HG02642 (cell line): ENCODE results near the gene TMEM231.
"Not testable (repeated sequence)": the region's sequence is repeated elsewhere in the genome, so short reads cannot be mapped to it uniquely, and the experiment has no call there.

Experiments used
- ATAC-seq: cut with Tn5 transposase; IDR thresholded peaks from one replicate; pipeline ENCODE4 v1.9.1; 2021; ENCODE audit warnings: mild to moderate bottlenecking; ENCODE audit not compliant: unreplicated experiment, poor library complexity

TMEM231 gene, protein sequence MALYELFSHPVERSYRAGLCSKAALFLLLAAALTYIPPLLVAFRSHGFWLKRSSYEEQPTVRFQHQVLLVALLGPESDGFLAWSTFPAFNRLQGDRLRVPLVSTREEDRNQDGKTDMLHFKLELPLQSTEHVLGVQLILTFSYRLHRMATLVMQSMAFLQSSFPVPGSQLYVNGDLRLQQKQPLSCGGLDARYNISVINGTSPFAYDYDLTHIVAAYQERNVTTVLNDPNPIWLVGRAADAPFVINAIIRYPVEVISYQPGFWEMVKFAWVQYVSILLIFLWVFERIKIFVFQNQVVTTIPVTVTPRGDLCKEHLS

DNA sequence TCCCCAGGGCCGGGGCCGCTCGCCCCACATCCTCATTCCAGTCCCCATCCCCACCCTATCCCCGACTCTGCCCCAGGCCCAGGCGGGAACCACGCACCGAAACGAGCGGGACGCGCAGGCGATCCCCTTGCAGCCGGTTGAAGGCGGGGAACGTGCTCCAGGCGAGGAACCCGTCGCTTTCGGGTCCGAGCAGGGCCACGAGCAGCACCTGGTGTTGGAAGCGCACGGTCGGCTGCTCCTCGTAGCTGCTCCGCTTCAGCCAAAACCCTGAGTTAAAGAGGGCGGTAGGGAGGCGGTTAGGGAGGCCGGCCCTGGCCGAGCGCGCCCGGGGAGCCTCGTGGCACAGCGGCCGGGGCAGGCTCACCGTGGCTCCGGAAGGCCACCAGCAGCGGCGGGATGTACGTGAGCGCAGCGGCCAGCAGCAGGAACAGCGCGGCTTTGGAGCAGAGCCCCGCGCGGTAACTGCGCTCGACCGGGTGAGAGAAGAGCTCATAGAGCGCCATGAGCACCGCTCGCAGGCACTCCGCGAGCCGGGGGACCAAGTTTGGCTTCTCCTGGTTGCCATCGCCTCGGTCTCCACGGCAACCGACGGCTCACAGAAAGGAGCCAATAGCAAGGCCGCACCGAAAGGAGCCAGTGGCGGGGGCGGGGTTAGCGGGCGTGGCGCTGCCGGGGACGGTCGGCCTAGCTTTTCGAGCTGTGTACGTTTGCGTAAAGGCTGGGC, at the start of gene TMEM231:
Gene TMEM231 (minus strand): TSS at position 546 of the 724 bp plus-strand sequence. CDS start 43 bp downstream, at position 503.
- peak; percentile 98 for ATAC-seq

DNA sequence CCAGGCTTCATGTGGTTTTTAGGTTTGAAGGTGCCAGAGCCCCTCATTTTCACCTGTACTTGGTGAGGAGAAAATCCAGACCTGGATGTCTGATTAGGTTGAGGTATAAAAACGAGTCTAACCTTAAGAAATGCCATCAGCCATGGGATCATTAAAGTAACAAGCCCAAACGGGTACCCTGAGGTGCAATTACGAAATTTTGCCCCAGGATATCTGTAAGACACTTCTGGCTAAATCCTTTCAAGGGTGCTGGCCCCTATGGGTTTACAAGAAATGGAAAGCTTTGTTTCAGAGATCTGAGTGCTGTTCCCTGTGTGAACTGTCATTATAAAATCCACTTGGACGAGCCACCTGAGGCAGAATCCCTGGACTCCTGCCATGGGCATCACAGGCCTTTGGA, 47.2 kb upstream of the TMEM231 start:
- no peak for ATAC-seq

DNA sequence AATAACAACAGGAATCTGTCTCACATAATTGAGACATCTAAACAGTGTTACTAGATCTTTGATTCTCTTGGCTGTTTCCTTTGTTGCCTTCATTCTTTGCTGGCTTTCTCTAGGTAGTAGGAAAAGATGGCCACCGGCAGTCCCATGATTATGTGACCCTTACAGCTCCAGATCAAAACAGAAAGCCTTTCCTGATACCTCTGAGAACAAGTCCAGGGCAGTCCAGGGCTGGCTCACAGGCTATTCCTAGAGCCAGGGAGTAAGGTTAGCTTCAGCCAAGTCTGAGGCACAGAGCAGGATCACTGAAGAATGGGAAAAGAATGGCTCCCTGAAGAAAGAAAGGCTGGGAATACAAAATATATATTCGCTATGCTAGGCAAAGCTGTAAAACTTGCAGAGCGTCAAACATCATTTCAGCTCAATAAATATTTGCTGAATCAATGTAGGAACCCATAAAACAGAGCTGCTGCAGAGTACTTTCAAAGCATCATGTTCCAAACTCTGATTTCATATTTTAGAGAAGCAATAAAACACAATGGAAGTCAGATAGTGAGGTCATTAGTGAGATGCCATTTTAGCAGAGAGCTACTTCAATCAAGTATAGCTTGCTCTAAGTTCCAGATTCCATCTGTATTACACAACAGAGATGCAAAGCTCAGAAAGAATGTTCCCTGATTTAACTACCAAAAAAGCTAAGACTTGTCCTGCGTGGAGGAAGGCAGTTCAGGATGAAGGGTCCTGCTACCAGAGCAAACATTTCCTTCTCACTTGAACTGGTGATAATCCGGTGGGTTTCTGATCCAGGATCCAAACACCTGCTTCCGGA, 43.6 kb upstream of the TMEM231 start:
- no peak for ATAC-seq

DNA sequence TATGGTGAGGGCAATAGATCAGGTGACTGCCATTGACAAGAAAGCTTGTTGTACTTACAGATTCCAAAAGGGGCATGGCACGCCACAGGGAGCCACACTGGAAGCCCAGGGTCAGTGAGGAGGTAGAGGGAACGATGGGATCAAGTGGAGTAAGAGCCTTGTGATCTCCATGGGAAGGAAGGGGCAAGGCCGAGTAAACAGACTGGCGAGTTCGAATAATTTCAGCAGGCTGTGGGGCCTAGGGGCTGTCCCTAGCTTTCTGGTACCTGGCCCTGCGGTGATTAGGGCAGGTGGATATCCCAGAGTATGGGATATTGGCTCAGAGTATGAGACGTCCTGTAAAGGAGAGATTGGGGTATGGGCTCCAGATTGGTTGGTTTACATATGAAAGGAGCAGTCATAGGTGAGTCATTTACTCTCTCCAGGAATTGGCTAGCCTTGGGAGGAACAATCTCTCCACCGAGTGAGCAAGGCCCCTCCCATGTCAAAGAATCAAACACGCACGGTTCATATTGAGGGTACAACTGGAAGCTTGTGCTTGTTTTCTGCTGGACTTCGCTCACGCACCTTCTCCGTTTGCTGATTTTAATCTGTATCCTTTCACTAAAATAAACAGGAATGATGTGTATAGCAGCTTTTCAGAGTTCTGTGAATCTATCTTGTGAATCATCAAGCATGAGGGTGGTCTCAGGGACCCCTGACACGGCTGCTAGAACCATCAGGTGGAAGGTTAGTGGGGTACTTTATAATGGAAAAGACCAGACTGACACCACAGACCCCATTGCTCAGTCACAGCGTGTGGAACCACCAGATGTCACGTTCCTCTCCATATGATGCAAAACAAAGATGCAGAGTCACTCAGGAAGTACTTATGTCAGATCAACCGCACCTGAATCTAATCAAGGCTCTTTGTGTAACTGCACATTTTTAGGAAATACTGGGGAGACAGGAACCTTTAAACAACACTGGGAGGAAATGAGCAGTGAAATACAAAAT, 38.1 kb upstream of the TMEM231 start:
- ATAC-seq = no peak

DNA sequence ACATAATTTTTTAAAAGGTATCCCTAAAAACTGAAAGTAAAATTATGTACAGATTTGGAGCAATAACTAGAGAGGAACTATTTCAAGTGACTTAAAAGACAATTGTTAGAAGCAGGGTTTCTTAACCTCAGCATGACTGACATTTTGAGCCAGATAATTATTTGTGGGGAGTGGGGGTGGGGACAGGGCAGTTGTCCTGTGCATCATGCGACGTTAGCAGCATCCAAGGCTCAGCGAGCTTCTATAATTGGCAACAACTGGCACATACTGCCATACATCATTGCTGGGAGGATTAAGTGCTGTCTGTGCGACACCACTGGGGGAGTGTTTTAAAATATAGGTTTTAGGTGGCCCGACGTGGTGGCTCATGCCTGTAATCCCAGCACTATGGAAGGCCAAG, 37.3 kb upstream of the TMEM231 start:
- ATAC-seq = no peak

DNA sequence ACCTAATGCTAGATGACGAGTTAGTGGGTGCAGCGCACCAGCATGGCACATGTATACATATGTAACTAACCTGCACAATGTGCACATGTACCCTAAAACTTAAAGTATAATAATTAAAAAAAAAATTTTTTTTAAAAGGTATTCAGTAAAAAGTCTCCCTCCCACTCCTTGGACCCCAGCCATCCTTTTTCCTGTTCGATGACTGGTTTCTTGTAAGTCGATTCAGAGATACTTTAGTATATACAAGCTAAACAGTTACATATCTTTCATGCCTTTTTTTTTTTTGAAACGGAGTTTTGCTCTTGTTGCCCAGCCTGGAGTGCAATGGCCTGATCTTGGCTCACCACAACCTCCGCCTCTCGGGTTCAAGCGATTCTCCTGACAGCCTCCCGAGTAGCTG, 35.9 kb upstream of the TMEM231 start:
- not testable (repeated sequence) for ATAC-seq

DNA sequence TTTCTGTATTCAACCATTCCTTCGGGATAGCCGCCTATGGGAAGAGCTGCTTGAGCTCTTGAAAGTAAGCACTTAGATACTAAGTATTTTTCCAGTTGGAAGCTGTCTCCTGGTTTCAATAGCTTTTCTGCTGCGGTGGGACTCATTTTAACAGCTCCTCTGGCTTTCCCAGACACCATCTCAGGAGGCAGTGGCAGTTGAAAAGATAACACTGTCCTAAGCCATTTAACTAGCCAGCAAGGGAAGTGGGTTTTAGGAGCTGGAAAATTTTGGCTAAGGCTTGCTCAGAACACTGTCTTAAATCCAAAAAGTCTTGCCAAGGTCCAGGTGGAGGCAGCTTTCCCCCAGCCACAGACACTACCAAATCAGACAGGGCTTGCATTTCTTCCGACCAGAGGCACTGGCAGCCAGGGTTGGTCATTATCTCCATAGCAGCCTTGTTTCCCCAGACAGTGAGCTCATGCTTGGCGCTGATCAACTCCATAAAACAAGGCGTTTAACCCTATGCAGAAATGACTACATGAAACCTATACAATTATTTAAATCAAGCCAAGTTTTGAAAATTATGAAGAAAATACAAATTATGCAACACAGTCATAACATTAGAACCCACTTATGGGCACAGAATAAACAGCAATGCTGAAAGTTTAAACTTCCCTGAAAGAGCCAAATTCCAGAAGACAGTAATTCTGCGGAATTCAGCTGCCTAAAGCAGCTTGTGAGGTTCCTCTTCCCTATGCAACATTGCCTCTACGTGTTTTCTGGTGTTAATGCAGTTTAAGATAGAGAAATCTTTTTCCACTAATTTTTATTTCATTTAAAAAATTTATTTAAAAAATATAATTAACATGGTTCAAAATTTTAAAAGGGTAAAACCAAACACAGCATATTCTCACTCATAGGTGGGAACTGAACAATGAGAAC, 35.1 kb upstream of the TMEM231 start:
- no peak for ATAC-seq

DNA sequence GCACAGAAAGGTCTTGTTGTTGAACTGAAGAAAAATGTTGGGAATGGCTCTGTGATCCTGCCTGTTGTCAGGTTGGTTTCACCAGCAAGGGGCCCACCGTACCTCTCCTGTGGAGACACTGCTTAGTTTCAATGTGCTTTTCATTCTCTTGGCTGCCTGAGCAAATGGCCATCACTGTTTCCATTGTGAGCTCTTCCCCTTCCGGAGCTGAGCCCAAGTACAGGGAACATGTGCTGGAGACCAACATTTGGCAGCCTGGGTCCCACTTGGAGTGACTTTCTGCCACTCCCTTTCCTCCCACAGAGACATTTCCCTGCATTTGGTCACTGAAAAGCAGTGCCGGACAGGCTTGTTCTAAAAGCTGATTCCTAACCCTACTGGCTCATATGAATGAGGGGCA, 33.3 kb upstream of the TMEM231 start:
- no peak for ATAC-seq

DNA sequence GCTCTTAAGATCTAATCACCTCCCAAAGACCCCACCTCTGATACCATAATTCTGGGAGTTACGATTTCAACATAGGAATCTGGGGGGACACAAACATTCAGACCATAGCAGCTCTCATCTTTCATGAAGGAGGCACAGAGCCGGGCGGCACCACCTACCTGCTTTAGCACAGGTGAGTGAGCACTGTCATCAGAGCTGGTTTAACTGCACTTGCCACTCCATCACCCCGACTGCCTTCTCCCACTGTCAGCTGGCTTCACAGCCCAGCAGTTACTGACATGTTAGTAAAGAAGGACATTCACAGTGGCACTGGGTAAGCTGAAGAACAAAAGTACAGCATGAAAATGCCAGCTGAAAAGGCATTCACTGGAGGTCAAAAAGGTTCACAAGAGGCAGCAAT, 32.7 kb upstream of the TMEM231 start:
- no peak for ATAC-seq

DNA sequence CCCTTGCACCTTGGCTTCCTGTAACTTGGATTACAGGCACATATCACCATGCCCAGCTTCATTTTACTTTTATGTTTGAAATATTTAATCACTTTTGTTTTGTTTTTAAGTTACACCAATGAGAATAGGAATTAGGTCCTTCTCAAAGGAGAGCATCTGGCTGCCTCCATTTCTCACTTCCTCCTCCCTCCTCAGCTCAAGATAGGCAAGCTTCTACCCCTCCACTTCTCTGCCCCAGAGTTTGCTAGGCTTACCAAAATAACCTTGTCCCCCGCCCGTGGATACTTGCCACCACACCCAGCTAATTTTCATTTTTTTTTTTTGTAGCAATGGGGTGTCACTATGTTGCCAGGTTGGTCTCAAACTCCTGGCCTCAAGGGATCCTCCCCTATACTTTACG, 28.1 kb upstream of the TMEM231 start:
- ATAC-seq = peak; percentile 58

DNA sequence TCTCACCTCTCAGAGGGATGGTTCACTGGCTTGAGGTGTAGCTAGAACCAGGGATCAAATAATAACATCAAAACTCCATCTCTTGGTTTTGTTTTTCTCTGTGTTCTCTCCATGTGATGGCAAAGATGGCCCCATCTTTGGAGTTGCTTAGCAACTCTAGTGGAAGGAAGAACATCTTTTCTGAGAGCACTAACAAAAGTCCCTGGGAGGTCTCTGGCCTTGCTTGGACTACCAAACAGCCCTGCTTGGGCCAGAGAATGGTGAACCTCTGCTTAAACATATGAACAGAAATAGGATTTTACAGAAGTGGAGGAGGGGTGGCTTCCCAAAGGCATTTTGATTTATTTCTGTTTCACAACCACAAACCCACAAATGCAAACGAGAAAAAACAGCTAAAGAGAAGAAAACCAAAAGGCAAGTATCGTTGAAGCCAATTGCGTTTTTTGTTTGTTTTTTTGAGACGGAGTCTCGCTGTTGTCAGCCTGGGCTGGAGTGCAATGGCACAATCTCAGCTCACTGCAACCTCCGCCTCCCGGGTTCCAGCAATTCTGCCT, 23.3 kb upstream of the TMEM231 start:
- ATAC-seq = no peak

DNA sequence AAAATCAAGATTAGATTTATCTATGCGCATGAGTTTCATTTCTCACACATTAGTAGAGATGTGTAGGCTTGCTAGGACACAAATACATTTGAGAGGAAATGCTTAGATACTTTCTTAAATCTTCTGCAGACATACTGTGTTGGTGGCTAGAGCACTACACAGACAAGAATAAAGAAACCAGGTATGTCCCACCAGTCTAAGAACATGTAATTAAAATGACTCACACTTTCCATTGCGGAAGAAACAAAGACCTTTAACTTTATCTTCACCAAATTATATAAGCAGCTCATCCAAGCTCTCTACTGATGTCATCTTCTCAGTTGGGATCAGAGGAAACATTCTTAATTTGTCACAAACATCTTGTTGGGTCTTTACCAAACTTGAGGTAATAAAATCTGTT, 22.7 kb upstream of the TMEM231 start:
- ATAC-seq = no peak

DNA sequence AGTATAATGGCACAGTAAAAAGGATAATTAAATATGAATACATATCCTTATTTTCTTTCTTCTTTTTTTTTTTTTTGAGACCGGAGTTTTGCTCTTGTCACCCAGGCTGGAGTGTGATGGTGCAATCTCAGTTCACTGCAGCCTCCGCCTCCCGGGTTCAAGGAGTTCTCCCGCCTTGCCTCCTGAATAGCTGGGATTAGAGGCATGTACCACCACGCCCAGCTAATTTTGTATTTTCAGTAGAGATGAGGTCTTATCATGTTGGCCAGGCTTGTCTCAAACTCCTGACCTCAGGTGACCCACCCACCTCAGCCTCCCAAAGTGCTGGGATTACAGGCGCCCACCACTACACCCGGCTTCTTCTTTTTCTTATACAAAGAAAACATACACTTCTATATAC, 22.2 kb upstream of the TMEM231 start:
- no peak for ATAC-seq

DNA sequence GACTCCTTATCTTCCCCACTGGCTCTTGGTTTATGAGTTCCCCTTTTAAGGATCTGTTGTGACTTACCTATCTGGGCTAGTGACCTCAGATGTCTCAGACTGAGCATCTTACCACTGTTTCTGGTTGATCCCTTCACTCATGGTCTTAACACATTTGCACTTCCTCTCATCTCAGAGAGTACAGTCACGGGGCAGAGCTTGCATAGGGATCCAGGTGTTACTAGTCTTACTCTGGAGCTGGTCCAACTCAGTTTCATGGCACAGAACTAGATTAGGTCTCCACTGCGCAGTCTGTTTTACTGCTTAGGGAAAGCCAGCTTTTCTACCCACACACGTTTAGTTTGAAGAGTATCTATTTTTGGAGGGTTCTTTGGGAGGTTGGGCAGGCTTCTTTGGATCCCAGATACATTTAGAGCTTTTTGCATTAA, 20.3 kb upstream of the TMEM231 start:
- ATAC-seq = peak; percentile 74

DNA sequence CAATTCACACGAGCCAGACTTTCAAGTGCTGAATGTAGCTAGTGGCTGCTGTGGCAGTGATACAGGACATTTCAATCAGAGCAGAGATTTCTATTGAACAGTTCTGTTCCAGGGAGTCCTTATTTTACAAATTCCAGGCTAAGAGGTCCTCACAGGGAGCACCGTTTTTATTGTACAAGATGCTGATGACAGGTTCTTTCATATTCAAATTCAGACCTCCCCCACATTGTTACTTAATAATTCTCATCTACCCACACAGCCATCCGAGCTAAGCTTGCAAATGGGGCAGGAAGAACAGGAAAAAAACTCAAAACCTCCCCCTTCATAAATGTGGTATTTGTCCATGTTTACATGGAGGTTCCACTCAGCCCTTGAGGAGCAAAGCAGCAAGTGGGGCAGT, 19.9 kb upstream of the TMEM231 start:
- ATAC-seq = no peak

DNA sequence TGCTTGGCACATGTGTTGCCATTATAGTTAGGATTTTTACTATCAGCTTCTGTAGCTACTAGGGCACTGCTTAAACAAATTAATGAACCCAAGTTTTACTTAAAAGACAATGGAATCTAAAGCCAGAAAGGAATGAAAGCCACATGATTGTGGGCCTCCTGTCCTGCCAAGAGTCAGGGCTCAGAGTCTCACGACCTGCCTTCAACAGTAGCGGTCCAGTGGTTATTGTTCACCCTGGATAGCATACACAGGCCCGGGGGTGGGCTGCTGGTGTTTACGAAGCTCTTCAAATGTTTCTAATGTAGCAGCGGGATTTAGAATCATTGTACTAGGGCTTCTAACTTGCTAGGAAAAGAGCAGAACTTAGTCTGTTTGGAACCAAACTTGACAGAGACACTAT, 17.9 kb upstream of the TMEM231 start:
- ATAC-seq = no peak

DNA sequence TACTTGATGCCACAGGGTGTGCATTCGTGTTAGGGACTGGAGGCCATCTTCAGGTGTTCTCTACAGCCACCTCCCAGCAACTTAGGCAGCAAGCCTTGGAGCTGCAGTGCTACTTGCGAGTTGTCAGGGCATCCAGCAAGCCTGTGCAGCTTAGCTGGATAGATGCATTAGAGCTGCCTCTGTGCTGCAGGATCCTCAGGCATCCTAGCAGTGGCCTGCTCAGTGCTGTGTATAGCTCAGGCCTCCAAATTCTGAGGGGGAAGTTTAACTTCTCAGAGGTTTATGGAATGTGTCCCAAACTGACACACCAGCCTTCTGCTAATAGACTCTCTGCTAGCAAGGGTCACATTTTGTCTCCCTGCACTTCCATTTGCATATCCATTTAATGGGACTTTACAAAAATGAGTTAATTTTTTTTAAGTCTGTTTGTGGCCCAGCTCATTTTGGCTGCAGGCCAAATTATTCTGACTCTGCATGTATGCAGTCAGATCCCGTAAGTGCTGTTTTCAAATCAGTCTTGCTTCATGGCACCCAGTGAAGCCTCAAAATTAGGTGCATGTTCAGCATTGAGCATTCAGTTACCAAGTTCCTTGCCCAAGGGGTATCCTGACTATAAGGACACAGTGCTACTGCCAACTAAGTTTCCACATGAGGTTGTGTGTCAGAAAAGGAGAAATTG, 17.0 kb upstream of the TMEM231 start:
- ATAC-seq = no peak
